ENCODE measurements around the gene SLC25A34. TPM values are rescaled to one million over a fixed set of nuclear protein-coding genes. Genes with fewer than 3 reads are reported as not detected.

The SLC25A34 gene
- polyA plus RNA-seq, 1 of the 3 experiments (the other 2 are of a cell fraction): 1.4 TPM

DNA sequence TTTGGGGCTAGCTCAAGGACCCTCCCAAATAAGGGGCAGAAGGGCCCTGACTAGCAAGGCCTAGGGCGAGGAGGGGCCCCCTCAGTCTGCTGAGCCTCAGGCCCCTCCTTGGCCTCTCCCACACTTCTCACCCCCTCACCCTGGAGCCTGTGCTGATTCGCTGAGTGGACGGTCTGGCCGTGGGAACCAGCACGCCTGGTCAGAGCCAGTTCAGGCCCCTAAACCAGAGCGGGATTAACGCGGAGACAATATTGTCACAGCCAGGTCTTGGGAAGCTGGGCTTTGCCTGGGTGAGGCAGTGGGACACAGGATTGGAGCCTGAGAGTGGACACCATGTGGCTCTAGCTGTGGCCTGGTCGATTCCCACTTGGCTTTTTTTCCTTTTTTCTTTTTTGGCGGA, 17.7 kb downstream of the SLC25A34 start:
- Histone ChIP-seq H3K9ac (no peak overlapping the region), H3K4me1 (ENCODE audit: control insufficient read depth in 1 of 2, insufficient read depth in 2 of 2, low read depth in 1 of 2, low read length in 1 of 2) (peaks cover 21 to 38% of the 10 kb centered on the region in 2 experiments), H3K9me2 (no peaks in the 10 kb centered on the region), H2AFZ (ENCODE audit: low read depth) (no peak overlapping the region), H3K4me2 (no peak overlapping the region), H3K27ac (ENCODE audit: low read depth in 2 of 2, low read length in 1 of 2) (no peak overlapping the region), H3K9me3 (no peaks in the 10 kb centered on the region), H4K20me1 (ENCODE audit: insufficient read depth) (no peaks in the 10 kb centered on the region), H3K27me3 (ENCODE audit: insufficient read depth) (no peaks in the 10 kb centered on the region), H3F3A (replicated peaks; ENCODE audit: insufficient read depth) (peaks cover 24% of the 10 kb centered on the region), H3K79me2 (ENCODE audit: insufficient read depth) (peaks cover under 1% of the 10 kb centered on the region; the same call in 1 of the 2 replicates), H3K36me3 (replicated peaks in 1 of 2; ENCODE audit: control insufficient read depth in 1 of 2, insufficient read depth in 2 of 2, low read length in 1 of 2) (no peaks in the 10 kb centered on the region), H3K4me3 (ENCODE audit: low read depth in 2 of 2, low read length in 1 of 2) (no peak overlapping the region)
- DNase-seq: no peak
- CTCF ChIA-PET: interaction anchor here (1.2 kb wide), 1 partner anchor 13 kb away, joined by 3 read pairs; no protein-coding TSS in a partner anchor
- POLR2A ChIA-PET: no interaction called here
- TF ChIP-seq EZH2phosphoT487 (IDR thresholded peaks at IDR 0.05; ENCODE audit: borderline replicate concordance, low read depth) (no peak), SIN3A (IDR thresholded peaks at IDR 0.05; ENCODE audit: borderline replicate concordance, low read depth, low read length) (no peak), NFIC (IDR thresholded peaks at IDR 0.05; ENCODE audit: borderline replicate concordance) (no peak), ZBTB33 (IDR thresholded peaks at IDR 0.05; ENCODE audit: borderline replicate concordance, low read depth) (no peak), CHD2 (IDR thresholded peaks at IDR 0.05; ENCODE audit: low read length, partially characterized antibody) (no peak), TAF1 (IDR thresholded peaks at IDR 0.05; ENCODE audit: borderline replicate concordance, low read depth, low read length) (no peak), EP300 (IDR thresholded peaks at IDR 0.05; ENCODE audit: borderline replicate concordance in 1 of 2, low read depth in 1 of 2, low read length in 1 of 2) (no peak), RCOR1 (IDR thresholded peaks at IDR 0.05; ENCODE audit: low read length) (no peak), NRF1 (IDR thresholded peaks at IDR 0.05; ENCODE audit: low read depth, low read length) (no peak), JUND (IDR thresholded peaks at IDR 0.05) (no peak), TEAD4 (IDR thresholded peaks at IDR 0.05; ENCODE audit: borderline replicate concordance, insufficient read depth) (no peak), IRF3 (IDR thresholded peaks at IDR 0.05; ENCODE audit: low read depth, low read length) (no peak), RXRA (IDR thresholded peaks at IDR 0.05; ENCODE audit: borderline replicate concordance, low read depth) (no peak), FOXJ3 (CRISPR knock-in tag; IDR thresholded peaks at IDR 0.05) (no peak), USF2 (IDR thresholded peaks at IDR 0.05; ENCODE audit: borderline replicate concordance, low read depth, low read length) (no peak), MXI1 (IDR thresholded peaks at IDR 0.05; ENCODE audit: low read depth, low read length) (no peak), MEF2A (IDR thresholded peaks at IDR 0.05; ENCODE audit: borderline replicate concordance, low read depth) (no peak), TCF12 (IDR thresholded peaks at IDR 0.05) (no peak)
- TF ChIP-seq, protein P1, sequence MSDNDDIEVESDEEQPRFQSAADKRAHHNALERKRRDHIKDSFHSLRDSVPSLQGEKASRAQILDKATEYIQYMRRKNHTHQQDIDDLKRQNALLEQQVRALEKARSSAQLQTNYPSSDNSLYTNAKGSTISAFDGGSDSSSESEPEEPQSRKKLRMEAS (IDR thresholded peaks at IDR 0.05; ENCODE audit: low read depth): no peak
- 79% methylated on average over 7 of the region's 10 CpGs for WGBS (ENCODE audit: low lambda C conversion rate)

All from SK-N-SH (cell line).